Gastroesophageal sphincter (tissue), 3 donors: ENCODE results near the gene XPNPEP3.

Source experiments
- CTCF ChIP-seq, 4 experiments: fragments of 200-600 bp in 2 of 4; fragments of 450-650 bp in 2 of 4; sonication (generic) in 1 of 4; IDR thresholded peaks; one replicate each; pipeline ENCODE4 v1.5.1; 2017 to 2019; ENCODE audit warnings: antibody characterized with exemption in 4 of 4, mild to moderate bottlenecking in 2 of 4, moderate library complexity in 2 of 4
- POLR2AphosphoS5 ChIP-seq: sonication (generic); formaldehyde crosslinking; IDR thresholded peaks from one replicate; pipeline ENCODE4 v1.6.1; 2017; ENCODE audit warnings: antibody characterized with exemption

- TF ChIP-seq CTCF (IDR thresholded peaks at IDR 0.05) = no peak
- TF ChIP-seq POLR2AphosphoS5 = no peak
Measured at GRCh38 chr22:40867109-40867508, 10.2 kb downstream of the XPNPEP3 start.
